HT1080 (cell line): ENCODE data around the gene TMSB10. TPM values are rescaled to one million over a fixed set of nuclear protein-coding genes. Genes with fewer than 3 reads are reported as not detected.
A peak's percentile ranks its signal among the peaks of the same experiment; 100 is the strongest.
"Not testable (repeated sequence)": the region's sequence is repeated elsewhere in the genome, so short reads cannot be mapped to it uniquely, and the experiment has no call there.

Source experiments
- DNase-seq: peaks from one replicate; pipeline ENCODE4 v3.0.0-alpha.2; 2015; ENCODE audit warnings: low read depth
- total RNA-seq: library from RNA; depleted of rRNA; stranded (reverse); fragments of >200 nt; shearing (Covaris generic); gene quantifications from 2 replicates; pipeline ENCODE4 v1.2.3, GENCODE V29; 2014; rRNA removed

The TMSB10 gene
- total RNA-seq, 1 experiment from 2014 or later, result 2,966 TPM

- DNase-seq, result no peak
These were observed 25.9 kb downstream of the TMSB10 start for GRCh38 chr2:84931384-84931821.

- DNase-seq, result peak; percentile 67
These were observed 32.9 kb downstream of the TMSB10 start for GRCh38 chr2:84938194-84938879.

GRCh38 chr2:84939426-84940087 lies 34.1 kb downstream of the TMSB10 start:
- no peak for DNase-seq

GRCh38 chr2:84940088-84940470 lies 34.6 kb downstream of the TMSB10 start:
- no peak for DNase-seq

- no peak for DNase-seq
These were observed 35.5 kb downstream of the TMSB10 start for GRCh38 chr2:84940831-84941412.

GRCh38 chr2:84942166-84942565 lies 36.7 kb downstream of the TMSB10 start:
- DNase-seq, result no peak

GRCh38 chr2:84942964-84943421 lies 37.5 kb downstream of the TMSB10 start:
- DNase-seq, result peak; percentile 79

GRCh38 chr2:84944295-84944909 lies 38.9 kb downstream of the TMSB10 start:
- DNase-seq, result no peak

- not testable (repeated sequence) for DNase-seq
These were observed 40.4 kb downstream of the TMSB10 start for GRCh38 chr2:84945838-84946203.

GRCh38 chr2:84946204-84947009 lies 41.0 kb downstream of the TMSB10 start:
- DNase-seq, result peak; percentile 97

- no peak for DNase-seq
These were observed 41.6 kb downstream of the TMSB10 start for GRCh38 chr2:84947010-84947593.

GRCh38 chr2:84953535-84953934 lies 48.1 kb downstream of the TMSB10 start:
- DNase-seq, result no peak

GRCh38 chr2:84954329-84954728 lies 48.9 kb downstream of the TMSB10 start:
- no peak for DNase-seq

Other genes with a start within 250 kb of the TMSB10 start
- gene TRABD2A, start 24.6 kb upstream of the TMSB10 start, total RNA-seq, result 22.7 and 30.4 TPM in 2 replicates
- 60.8 and 70.6 TPM in 2 replicates for gene KCMF1, start 65.5 kb downstream of the TMSB10 start, total RNA-seq
- 0.10 and 0.16 TPM in 2 replicates for gene TCF7L1, start 227.7 kb downstream of the TMSB10 start, total RNA-seq